ENCODE data around the gene TMEM255B. TPM values are rescaled to one million over a fixed set of nuclear protein-coding genes. Genes with fewer than 3 reads are reported as not detected.

TMEM255B gene
- total RNA-seq, 1 experiment from 2014 or later = 2.8 TPM

- Histone ChIP-seq H3K56ac (ENCODE audit: insufficient read length, low read depth, low read length) (no peak overlapping the region), H4K5ac (ENCODE audit: insufficient read length, low read depth, low read length) (no peak overlapping the region), H3K9me3 (ENCODE audit: control insufficient read depth, low read depth, low read length) (no peaks in the 10 kb centered on the region), H2BK15ac (ENCODE audit: low read depth, low read length) (no peak overlapping the region), H4K20me1 (ENCODE audit: control insufficient read depth, insufficient read depth, insufficient read length) (no peaks in the 10 kb centered on the region), H3K4me2 (ENCODE audit: insufficient read depth, insufficient read length, low read length) (no peak overlapping the region), H2BK20ac (ENCODE audit: low read depth, low read length, poor library complexity, severe bottlenecking) (no peak overlapping the region), H3K79me2 (ENCODE audit: insufficient read depth, low read length) (no peaks in the 10 kb centered on the region), H4K91ac (ENCODE audit: insufficient read length, low read depth, low read length) (no peak overlapping the region), H3K79me1 (ENCODE audit: insufficient read depth, low read depth, low read length, poor library complexity, severe bottlenecking) (no peaks in the 10 kb centered on the region), H2AFZ (ENCODE audit: low read length) (no peak overlapping the region), H2BK12ac (ENCODE audit: insufficient read length, low read depth, low read length) (no peak overlapping the region), H3K27ac (ENCODE audit: insufficient read length, low read depth, low read length) (no peak overlapping the region), H3K27me3 (ENCODE audit: insufficient read depth, low read length) (no peaks in the 10 kb centered on the region), H3K9ac (ENCODE audit: extremely low read depth, insufficient read length, low read length) (no peak overlapping the region), H3K4me1 (ENCODE audit: insufficient read depth, low read length) (no peaks in the 10 kb centered on the region), H2BK5ac (ENCODE audit: insufficient read length, low read length) (no peak overlapping the region), H3K18ac (ENCODE audit: insufficient read length, low read depth, low read length) (no peak overlapping the region), H3K23ac (ENCODE audit: insufficient read length, low read depth, low read length) (no peak overlapping the region), H4K8ac (replicated peaks; ENCODE audit: insufficient read length, low read depth, low read length) (no peak overlapping the region), H2AK5ac (ENCODE audit: insufficient read length, low read length) (no peak overlapping the region), H3T11ph (ENCODE audit: low read length) (no peak overlapping the region), H2BK120ac (ENCODE audit: low read depth, low read length, poor library complexity, severe bottlenecking) (no peak overlapping the region), H3K23me2 (ENCODE audit: insufficient read length, low read depth, low read length, poor library complexity, severe bottlenecking) (no peaks in the 10 kb centered on the region), H3K14ac (ENCODE audit: insufficient read depth, low read length) (no peak overlapping the region), H3K4ac (ENCODE audit: low read depth, low read length) (no peak overlapping the region)
- no peak for TF ChIP-seq CTCF (conservative IDR thresholded peaks at IDR 0.05)
- no CpG with 5 or more reads among the region's 10 CpGs for WGBS (ENCODE audit: extremely low coverage, insufficient read length, low lambda C conversion rate)
- Mint-ChIP-seq H3K27me3 (ENCODE audit: low read depth) (peaks cover 4% of the 10 kb centered on the region), H3K4me1 (peaks cover 2 to 11% of the 10 kb centered on the region in 2 experiments), H3K9me3 (peaks cover 5 to 10% of the 10 kb centered on the region in 2 experiments; a peak in 3 of 5 replicates), H3K4me3 (no peak overlapping the region), H3K27ac (no peak overlapping the region), H3K36me3 (ENCODE audit: insufficient read depth in 1 of 3, low read depth in 3 of 3) (peaks cover 0 to 3% (median 0%) of the 10 kb centered on the region in 3 experiments; a peak in 1 of 7 replicates)
- DNase-seq = no peak
Observed at GRCh38 chr13:113736258-113736731, 22.7 kb upstream of the TMEM255B start.

Data from H9 (cell line).